Naive thymus-derived CD4-positive, alpha-beta T cell (primary cell): Measurements from ENCODE around the gene ALKBH6. TPM values are rescaled to one million over a fixed set of nuclear protein-coding genes. Genes with fewer than 3 reads are reported as not detected.
A peak's percentile ranks its signal among the peaks of the same experiment; 100 is the strongest.

Source experiments
- ATAC-seq: fragments of 150-1000 bp; cut with Tn5 transposase; 2 replicates; pipeline ENCODE4 v1.10.0; 2021; ENCODE audit warnings: mild to moderate bottlenecking, moderate library complexity
- CTCF ChIA-PET: fragments of 350-600 bp; sonication (Branson Sonifier 250); formaldehyde crosslinking; loops from one replicate; lab custom pipeline; 2021; ENCODE audit warnings: antibody characterized with exemption; lab: Charles Lee
- POLR2A ChIA-PET: fragments of 350-600 bp; sonication (Branson Sonifier 250); formaldehyde crosslinking; loops from one replicate; lab custom pipeline; 2021; ENCODE audit warnings: antibody characterized with exemption, inconsistent platforms; lab: Charles Lee
- DNase-seq, 9 donors: peaks; one replicate each; pipeline versions ENCODE4 v3.0.0 to v3.0.0-alpha.2; 2020 to 2022; ENCODE audit warnings: mixed read lengths in 1 of 9
- H3K27ac ChIP-seq: one replicate; pipeline ENCODE4 v1.7.0; 2013; ENCODE audit warnings: mild to moderate bottlenecking, low read depth, low read length, moderate library complexity
- H3K27me3 ChIP-seq, 2 donors: one replicate each; pipeline ENCODE4 v1.7.0; 2013; ENCODE audit warnings: low read length in 2 of 2, mild to moderate bottlenecking in 2 of 2, moderate library complexity in 2 of 2; ENCODE audit not compliant: control insufficient read depth in 2 of 2, insufficient read depth in 2 of 2
- H3K36me3 ChIP-seq, 3 experiments: 1 replicate in 2 of 3; 2 replicates in 1 of 3; pipeline ENCODE4 v1.7.0; 2013; ENCODE audit warnings: low read length in 3 of 3, mild to moderate bottlenecking in 3 of 3, moderate library complexity in 1 of 3; ENCODE audit not compliant: insufficient read depth in 3 of 3, control insufficient read depth in 2 of 3
- H3K4me1 ChIP-seq, 2 donors: one replicate each; pipeline ENCODE4 v1.7.0; 2013; ENCODE audit warnings: low read length in 2 of 2, mild to moderate bottlenecking in 2 of 2, moderate library complexity in 1 of 2; ENCODE audit not compliant: control insufficient read depth in 2 of 2, insufficient read depth in 2 of 2
- H3K4me3 ChIP-seq: 2 replicates; pipeline ENCODE4 v1.7.0; 2013; ENCODE audit warnings: mild to moderate bottlenecking, low read length
- H3K9me3 ChIP-seq, 3 experiments: 1 replicate in 2 of 3; 2 replicates in 1 of 3; pipeline ENCODE4 v1.7.0; 2013; ENCODE audit warnings: low read length in 3 of 3; ENCODE audit not compliant: control insufficient read depth in 2 of 3
- H3K27ac Mint-ChIP-seq, 9 donors: one replicate each; pipeline ENCODE4 v1.8.0; 2020 to 2022; ENCODE audit warnings: mixed read lengths in 9 of 9, mild to moderate bottlenecking in 8 of 9, moderate library complexity in 5 of 9, inconsistent platforms in 2 of 9
- H3K27me3 Mint-ChIP-seq, 5 donors: one replicate each; pipeline ENCODE4 v1.8.0; 2021 to 2022; ENCODE audit warnings: mixed read lengths in 5 of 5, mild to moderate bottlenecking in 1 of 5
- H3K36me3 Mint-ChIP-seq, 5 donors: one replicate each; pipeline ENCODE4 v1.8.0; 2020 to 2022; ENCODE audit warnings: mixed read lengths in 5 of 5, mild to moderate bottlenecking in 3 of 5, inconsistent platforms in 1 of 5
- H3K4me1 Mint-ChIP-seq, 7 donors: one replicate each; pipeline ENCODE4 v1.8.0; 2020 to 2022; ENCODE audit warnings: mixed read lengths in 7 of 7, mild to moderate bottlenecking in 3 of 7, inconsistent platforms in 1 of 7
- H3K4me3 Mint-ChIP-seq, 10 donors: one replicate each; pipeline ENCODE4 v1.8.0; 2020 to 2022; ENCODE audit warnings: mild to moderate bottlenecking in 10 of 10, mixed read lengths in 10 of 10, moderate library complexity in 6 of 10, inconsistent platforms in 2 of 10
- H3K9me3 Mint-ChIP-seq, 11 donors: one replicate each; pipeline ENCODE4 v1.8.0; 2020 to 2022; ENCODE audit warnings: mixed read lengths in 11 of 11, mild to moderate bottlenecking in 4 of 11, inconsistent platforms in 1 of 11, moderate library complexity in 1 of 11
- intact Hi-C, 2 donors: fragments of 100-400 bp; cut with micrococcal nuclease; formaldehyde crosslinking; loops; one replicate each; pipeline ENCODE4 v1.15.1; 2023
- polyA plus RNA-seq, 2 donors: library from polyadenylated mRNA; unstranded; fragments of 300-500 nt; fragmentation: Illumina TruSeq; gene quantifications; one replicate each; pipeline ENCODE4 v1.2.3, GENCODE V29; 2021
- total RNA-seq, 6 experiments: library from RNA in 5 of 6; stranded (reverse) in 5 of 6; gene quantifications; 1 replicate in 5 of 6; 2 replicates in 1 of 6; pipeline ENCODE4 v1.2.3 and lab custom pipeline; 2021 to 2026

The ALKBH6 gene
- total and polyA plus RNA-seq, 7 experiments from 2014 or later = 19.1 to 60.6 (median 44.5) TPM

DNA sequence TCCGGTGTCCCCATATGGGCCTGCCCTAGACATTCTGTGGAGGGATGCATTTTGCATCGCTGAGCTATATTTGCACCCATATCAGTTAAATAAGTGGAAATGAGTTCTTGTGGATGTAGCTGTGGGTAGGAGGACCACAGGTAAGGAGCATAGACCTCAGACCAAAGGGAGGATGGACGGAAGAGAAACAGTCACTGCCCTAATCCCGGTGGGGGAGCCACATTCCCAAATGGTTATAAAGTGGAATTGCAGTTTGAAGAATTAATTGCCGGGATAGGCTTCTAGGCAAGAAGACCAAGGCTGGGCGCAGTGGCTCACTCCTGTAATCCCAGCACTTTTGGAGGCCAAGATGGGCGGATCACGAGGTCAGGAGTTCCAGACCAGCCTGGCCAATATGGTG is 17.2 kb downstream of the ALKBH6 start:
- Mint-ChIP-seq H3K4me3 (peak overlapping the region; percentile 84 to 99 (median 90)), H3K27me3 (no peaks in the 10 kb centered on the region), H3K4me1 (peaks cover 22 to 51% (median 35%) of the 10 kb centered on the region in 7 donors), H3K36me3 (peaks cover 0 to 7% (median 6%) of the 10 kb centered on the region in 5 donors), H3K27ac (peak overlapping the region; percentile 71 to 91 (median 83)), H3K9me3 (no peaks in the 10 kb centered on the region)
- H3K27ac ChIP-seq = peak overlapping the region; percentile 74
- H3K27me3 ChIP-seq = no peaks in the 10 kb centered on the region
- intact Hi-C loops = loop anchor here in 1 of 2 donors (5.0 kb wide), 2 partner anchors 44 to 216 kb away; partner anchors contain the start of gene ZNF565
- peak overlapping the region; percentile 84 for H3K4me3 ChIP-seq
- CTCF ChIA-PET = interaction anchor here (0.8 to 1.2 kb wide), 2 partner anchors 39 to 57 kb away, joined by 3 to 5 read pairs; partner anchors contain the start of gene THAP8
- POLR2A ChIA-PET = interaction anchor here (0.6 to 2.7 kb wide), 4 partner anchors 44 to 148 kb away, joined by 5 to 11 read pairs (median 6); no protein-coding TSS in a partner anchor
- DNase-seq (no peak), ATAC-seq (no peak)
- H3K4me1 ChIP-seq = peaks cover 11 to 16% of the 10 kb centered on the region in 2 donors
- peaks cover 0 to 10% (median 0%) of the 10 kb centered on the region in 3 experiments for H3K36me3 ChIP-seq
- H3K9me3 ChIP-seq = no peaks in the 10 kb centered on the region

DNA sequence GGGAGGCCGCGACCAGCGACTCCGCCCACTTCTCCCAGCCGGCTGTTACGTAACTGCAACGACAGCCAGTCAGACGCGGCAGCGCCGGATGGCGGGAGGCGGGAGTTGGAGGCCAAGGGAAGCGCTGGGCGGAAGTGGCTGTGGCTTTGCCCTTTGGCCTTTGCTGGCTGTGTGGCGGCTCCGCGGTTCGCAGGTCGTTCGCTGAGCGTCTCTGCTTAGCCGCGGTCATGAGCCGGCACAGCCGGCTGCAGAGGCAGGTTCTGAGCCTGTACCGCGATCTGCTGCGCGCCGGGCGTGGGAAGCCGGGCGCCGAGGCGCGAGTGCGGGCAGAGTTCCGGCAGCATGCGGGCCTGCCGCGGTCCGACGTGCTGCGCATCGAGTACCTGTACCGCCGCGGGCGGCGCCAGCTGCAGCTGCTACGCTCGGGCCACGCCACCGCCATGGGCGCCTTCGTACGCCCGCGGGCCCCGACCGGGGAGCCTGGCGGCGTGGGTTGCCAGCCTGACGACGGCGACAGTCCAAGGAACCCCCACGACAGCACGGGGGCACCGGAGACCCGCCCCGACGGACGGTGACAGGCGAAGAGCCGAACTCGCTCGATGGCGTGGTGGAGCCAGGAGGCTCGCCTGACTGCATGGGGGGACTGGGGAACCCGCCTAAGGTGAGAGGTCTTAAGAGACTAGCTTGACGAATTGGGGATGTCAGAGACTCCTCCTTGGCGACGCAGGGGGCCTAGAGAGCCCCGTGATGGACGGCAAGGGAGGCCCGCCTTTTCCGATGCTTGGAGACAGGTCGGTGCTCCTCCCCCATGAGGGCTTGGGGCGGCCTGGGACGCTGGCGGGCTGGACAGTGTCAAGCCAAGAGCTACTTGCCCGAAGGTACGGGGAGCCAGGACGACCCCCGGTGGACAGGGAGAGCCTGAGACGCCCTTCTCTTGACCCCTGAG is 18.7 kb downstream of the ALKBH6 start, which contains the start of gene SDHAF1:
SDHAF1 (plus strand) TSS at position 141 of the 946 bp plus-strand sequence; CDS start at position 228, 87 bp downstream.
- peaks cover 0 to 7% (median 3%) of the 10 kb centered on the region in 5 donors for H3K36me3 Mint-ChIP-seq
- H3K27ac Mint-ChIP-seq = peak within 1 kb of the TSS; percentile 90 to 97 (median 95)
- no peaks in the 10 kb centered on the region for H3K36me3 ChIP-seq
- peaks cover 11 to 16% of the 10 kb centered on the region in 2 donors for H3K4me1 ChIP-seq
- ATAC-seq (peak; percentile 96), DNase-seq (peak; percentile 77 to 94 (median 87))
- H3K9me3 Mint-ChIP-seq = no peaks in the 10 kb centered on the region
- peak within 1 kb of the TSS; percentile 84 for H3K4me3 ChIP-seq
- H3K9me3 ChIP-seq = no peaks in the 10 kb centered on the region
- no peaks in the 10 kb centered on the region for H3K27me3 ChIP-seq
- ChIA-PET CTCF (interaction anchor here (0.6 to 1.2 kb wide), 3 partner anchors 37 to 81 kb away, joined by 3 to 5 read pairs (median 3); no protein-coding TSS in a partner anchor), POLR2A (interaction anchor here (0.6 to 2.7 kb wide), 12 partner anchors 13 to 335 kb away, joined by 3 to 11 read pairs (median 3); partner anchors contain the start of genes ALKBH6, POLR2I, SYNE4 and TBCB)
- no peaks in the 10 kb centered on the region for H3K27me3 Mint-ChIP-seq
- intact Hi-C loops = loop anchor here (1.0 to 5.0 kb wide), 7 partner anchors 19 to 217 kb away; partner anchors contain the start of genes ALKBH6 (in 2 of the 2), THAP8 (in 2 of the 2), WDR62 (in 2 of the 2) and TBCB (in 1 of the 2)
- peak within 1 kb of the TSS; percentile 74 for H3K27ac ChIP-seq
- H3K4me1 Mint-ChIP-seq = peaks cover 22 to 44% (median 33%) of the 10 kb centered on the region in 7 donors
- peak within 1 kb of the TSS; percentile 89 to 99 (median 96) for H3K4me3 Mint-ChIP-seq

DNA sequence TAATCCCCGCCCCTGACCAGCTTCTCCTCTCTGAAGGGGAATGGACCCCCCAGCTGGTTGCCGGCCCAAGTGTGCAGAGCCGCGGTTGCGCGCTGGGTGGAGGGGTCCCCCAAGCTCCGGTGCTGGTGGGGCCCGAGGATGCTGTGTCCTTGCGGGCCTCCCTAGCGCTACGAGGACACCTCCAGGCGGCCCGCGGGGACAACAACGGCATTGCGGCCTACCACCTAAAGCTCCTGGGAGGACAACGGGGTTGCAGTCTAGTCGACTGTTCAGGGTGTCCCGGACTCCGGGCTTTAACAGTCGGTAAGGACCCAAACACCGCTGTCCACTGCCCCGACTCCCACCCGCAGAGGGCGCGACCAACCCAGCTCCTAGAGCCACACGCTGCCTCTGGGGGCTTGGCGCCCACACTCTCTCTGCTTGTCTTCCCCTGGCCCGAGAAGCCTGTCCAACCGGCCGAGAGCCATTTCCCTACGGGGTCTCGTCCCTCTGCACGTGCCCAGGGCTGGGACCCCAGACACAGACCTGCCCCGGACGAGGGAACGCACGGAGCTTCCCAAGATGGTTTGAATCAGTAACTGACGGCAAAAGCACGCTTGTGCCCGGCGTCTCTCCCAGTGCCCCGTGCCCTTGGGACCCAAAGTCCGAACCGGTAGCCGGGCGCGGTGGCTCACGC is 20.0 kb downstream of the ALKBH6 start:
- CTCF ChIA-PET = interaction anchor here (1.4 kb wide), 1 partner anchor 18 kb away, joined by 4 read pairs; no protein-coding TSS in a partner anchor
- ATAC-seq = no peak
- H3K27ac Mint-ChIP-seq = peak overlapping the region in 7 of 9 donors; percentile 38 to 93 (median 78)

DNA sequence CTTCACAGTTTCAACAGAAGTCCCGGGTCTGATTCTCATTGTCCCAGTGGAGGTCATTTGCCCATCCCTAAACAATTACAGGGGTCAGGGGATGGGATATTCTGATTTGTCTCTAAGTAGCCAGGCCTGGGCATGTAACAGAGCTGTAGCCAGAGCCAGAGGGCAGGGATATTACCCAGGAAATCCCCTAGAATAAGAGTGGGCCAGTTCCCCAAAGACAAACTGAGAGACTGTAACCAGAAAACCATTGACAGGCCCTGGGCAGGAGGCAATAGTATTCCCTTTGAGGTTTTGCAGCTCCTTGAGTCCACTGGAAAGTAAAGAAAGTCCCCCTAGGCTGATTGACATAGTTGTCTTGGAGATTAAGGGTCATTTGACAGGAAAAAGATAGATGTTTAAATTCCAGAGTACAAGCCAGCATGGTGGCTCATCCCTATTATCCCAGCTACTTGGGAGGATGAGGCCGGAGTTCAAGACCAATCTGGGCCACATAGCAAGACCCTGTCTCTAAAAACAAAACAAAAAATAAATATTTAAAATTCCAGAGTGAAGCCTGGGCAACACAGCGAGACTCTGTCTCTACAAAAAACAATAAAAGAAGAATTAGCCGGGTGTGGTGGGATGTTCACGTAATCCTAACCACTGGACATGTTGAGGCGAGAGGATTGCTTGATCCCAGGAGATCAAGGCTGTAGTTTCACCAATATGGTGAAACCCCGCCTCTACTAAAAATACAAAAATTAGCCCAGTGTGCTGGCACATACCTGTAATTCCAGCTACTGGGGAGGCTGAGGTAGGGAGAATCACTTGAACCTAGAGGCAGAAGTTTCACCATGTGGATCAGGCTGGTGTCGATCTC is 20.9 kb downstream of the ALKBH6 start:
- intact Hi-C loops = no loop called here
- POLR2A ChIA-PET = interaction anchor here (0.9 to 1.8 kb wide), 4 partner anchors 21 to 245 kb away, joined by 3 to 9 read pairs (median 6); partner anchors contain the start of genes ALKBH6 and LIN37
- Mint-ChIP-seq H3K4me1 (peaks cover 18 to 33% (median 27%) of the 10 kb centered on the region in 7 donors), H3K9me3 (peaks cover 0 to 4% (median 0%) of the 10 kb centered on the region in 11 donors), H3K4me3 (peak overlapping the region in 8 of 10 donors; percentile 4 to 93 (median 44)), H3K27me3 (peaks cover 0 to 9% (median 0%) of the 10 kb centered on the region in 5 donors), H3K27ac (peak overlapping the region in 1 of 9 donors; percentile 38), H3K36me3 (peaks cover 0 to 7% (median 3%) of the 10 kb centered on the region in 5 donors)
- H3K36me3 ChIP-seq = no peaks in the 10 kb centered on the region
- H3K4me1 ChIP-seq = peaks cover 11 to 12% of the 10 kb centered on the region in 2 donors
- CTCF ChIA-PET = interaction anchor here (1.4 kb wide), 1 partner anchor 19 kb away, joined by 4 read pairs; no protein-coding TSS in a partner anchor
- H3K27ac ChIP-seq = no peak overlapping the region
- DNase-seq (no peak), ATAC-seq (no peak)
- H3K4me3 ChIP-seq = no peak overlapping the region
- H3K27me3 ChIP-seq = no peaks in the 10 kb centered on the region
- H3K9me3 ChIP-seq = no peaks in the 10 kb centered on the region

More for the DNA sequence above, 20.0 kb downstream of the ALKBH6 start:
- no peaks in the 10 kb centered on the region for H3K9me3 Mint-ChIP-seq
- H3K9me3 ChIP-seq = no peaks in the 10 kb centered on the region
- peaks cover 11 to 15% of the 10 kb centered on the region in 2 donors for H3K4me1 ChIP-seq
- H3K36me3 Mint-ChIP-seq = peaks cover 0 to 7% (median 3%) of the 10 kb centered on the region in 5 donors
- POLR2A ChIA-PET = interaction anchor here (0.6 to 2.7 kb wide), 10 partner anchors 14 to 246 kb away, joined by 3 to 11 read pairs (median 4); partner anchors contain the start of genes ALKBH6, LIN37, POLR2I and SYNE4
- peak in 2 of 9 donors; percentile 15 to 34 for DNase-seq
- no peaks in the 10 kb centered on the region for H3K27me3 Mint-ChIP-seq
- no peaks in the 10 kb centered on the region for H3K27me3 ChIP-seq
- intact Hi-C loops = no loop called here
- no peaks in the 10 kb centered on the region for H3K36me3 ChIP-seq
- peak overlapping the region; percentile 74 for H3K27ac ChIP-seq
- peak overlapping the region; percentile 16 for H3K4me3 ChIP-seq
- peak overlapping the region; percentile 71 to 96 (median 86) for H3K4me3 Mint-ChIP-seq
- H3K4me1 Mint-ChIP-seq = peaks cover 18 to 33% (median 27%) of the 10 kb centered on the region in 7 donors

DNA sequence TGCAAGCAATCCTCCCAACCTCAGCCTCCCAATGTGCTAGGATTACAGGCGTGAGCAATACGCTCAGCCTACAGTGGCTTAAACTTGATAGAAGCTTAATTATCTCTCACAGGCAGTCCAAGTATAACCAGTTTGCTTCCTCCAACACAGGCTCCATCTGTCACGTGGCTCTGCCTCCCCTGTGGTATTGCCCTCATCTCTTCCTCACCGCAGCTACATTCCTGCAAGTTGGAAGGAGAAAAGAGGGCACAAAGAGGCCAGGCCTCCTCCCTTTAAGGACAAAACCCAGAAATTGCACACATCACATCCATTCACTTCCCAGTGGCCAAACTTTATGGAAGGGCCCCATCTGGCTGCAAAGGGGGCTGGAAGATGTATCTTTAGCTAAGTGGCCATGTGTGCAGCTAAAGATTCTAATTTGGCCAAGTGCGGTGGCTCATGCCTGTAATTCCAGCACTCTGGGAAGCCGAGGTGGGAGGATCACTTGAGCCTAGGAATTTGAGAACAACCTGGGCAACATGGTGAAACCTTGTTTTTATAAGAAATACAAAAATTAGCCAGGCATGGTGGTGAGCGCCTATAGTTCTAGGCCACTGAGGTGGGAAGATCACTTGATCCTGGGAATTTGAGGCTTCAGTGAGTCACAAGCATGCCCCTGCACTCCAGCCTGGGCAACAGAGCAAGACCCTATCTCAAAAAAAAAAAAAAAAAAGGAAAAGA is 22.1 kb downstream of the ALKBH6 start:
- H3K27ac Mint-ChIP-seq = peak overlapping the region in 1 of 9 donors; percentile 62
- peaks cover 0 to 19% (median 4%) of the 10 kb centered on the region in 5 donors for H3K27me3 Mint-ChIP-seq
- ChIA-PET CTCF (no interaction called here), POLR2A (interaction anchor here (0.5 to 1.2 kb wide), 2 partner anchors 11 to 1556 kb away, joined by 3 to 4 read pairs; no protein-coding TSS in a partner anchor)
- Histone ChIP-seq H3K27me3 (no peaks in the 10 kb centered on the region), H3K36me3 (no peaks in the 10 kb centered on the region), H3K27ac (no peak overlapping the region), H3K4me3 (no peak overlapping the region), H3K9me3 (no peaks in the 10 kb centered on the region), H3K4me1 (peaks cover 11 to 12% of the 10 kb centered on the region in 2 donors)
- peaks cover 0 to 4% (median 0%) of the 10 kb centered on the region in 11 donors for H3K9me3 Mint-ChIP-seq
- H3K4me3 Mint-ChIP-seq = peak overlapping the region in 2 of 10 donors; percentile 21 to 53
- intact Hi-C loops = no loop called here
- DNase-seq (no peak), ATAC-seq (no peak)
- peaks cover 18 to 25% (median 20%) of the 10 kb centered on the region in 7 donors for H3K4me1 Mint-ChIP-seq
- H3K36me3 Mint-ChIP-seq = peaks cover 0 to 3% (median 0%) of the 10 kb centered on the region in 5 donors
